ENCODE data around the gene CHD6.

DNA sequence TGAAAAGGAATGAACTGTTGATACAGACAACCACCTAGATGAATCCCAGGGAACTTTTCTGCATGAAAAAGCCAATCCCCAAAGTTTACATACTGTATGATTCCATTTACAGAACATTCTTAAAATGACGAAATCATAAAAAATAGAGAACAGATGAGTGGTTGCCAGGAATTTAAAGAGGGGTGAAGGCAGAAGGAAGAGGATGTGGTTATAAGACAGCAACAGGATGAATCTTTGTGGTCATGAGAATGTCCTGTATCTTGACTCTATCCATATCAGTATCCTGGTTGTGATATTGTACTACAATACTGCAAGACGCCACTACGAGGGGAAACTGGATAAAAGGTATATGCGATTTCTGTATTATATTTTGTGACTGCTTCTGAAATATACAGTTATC lies 181.5 kb downstream of the CHD6 start:
- TF ChIP-seq POLR2A (IDR thresholded peaks at IDR 0.05) (no peak), POLR2AphosphoS5 (IDR thresholded peaks at IDR 0.05) (no peak), EP300 (IDR thresholded peaks at IDR 0.05) (no peak)
- TF ChIP-seq, protein P1, sequence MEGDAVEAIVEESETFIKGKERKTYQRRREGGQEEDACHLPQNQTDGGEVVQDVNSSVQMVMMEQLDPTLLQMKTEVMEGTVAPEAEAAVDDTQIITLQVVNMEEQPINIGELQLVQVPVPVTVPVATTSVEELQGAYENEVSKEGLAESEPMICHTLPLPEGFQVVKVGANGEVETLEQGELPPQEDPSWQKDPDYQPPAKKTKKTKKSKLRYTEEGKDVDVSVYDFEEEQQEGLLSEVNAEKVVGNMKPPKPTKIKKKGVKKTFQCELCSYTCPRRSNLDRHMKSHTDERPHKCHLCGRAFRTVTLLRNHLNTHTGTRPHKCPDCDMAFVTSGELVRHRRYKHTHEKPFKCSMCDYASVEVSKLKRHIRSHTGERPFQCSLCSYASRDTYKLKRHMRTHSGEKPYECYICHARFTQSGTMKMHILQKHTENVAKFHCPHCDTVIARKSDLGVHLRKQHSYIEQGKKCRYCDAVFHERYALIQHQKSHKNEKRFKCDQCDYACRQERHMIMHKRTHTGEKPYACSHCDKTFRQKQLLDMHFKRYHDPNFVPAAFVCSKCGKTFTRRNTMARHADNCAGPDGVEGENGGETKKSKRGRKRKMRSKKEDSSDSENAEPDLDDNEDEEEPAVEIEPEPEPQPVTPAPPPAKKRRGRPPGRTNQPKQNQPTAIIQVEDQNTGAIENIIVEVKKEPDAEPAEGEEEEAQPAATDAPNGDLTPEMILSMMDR (IDR thresholded peaks at IDR 0.05), result no peak

All from upper lobe of left lung (tissue), 4 donors.